Activated T-cell treated with anti-CD3 and anti-CD28 coated beads, Interleukin-2, amount 50 U/mL, for 48 hours (primary cell): ENCODE results near the gene PAPLN.
"Not testable (repeated sequence)": the region's sequence is repeated elsewhere in the genome, so short reads cannot be mapped to it uniquely, and the experiment has no call there.

Source experiments
- DNase-seq, 2 experiments: peaks; one replicate each; pipeline ENCODE4 v3.0.0-alpha.2; 2020

Gene PAPLN

GRCh38 chr14:73237219-73237785 is at the start of gene PAPLN:
TSS of gene PAPLN (plus strand) at chr14:73237506. CDS start at chr14:73239779, 2,273 bp downstream.
- peak in 1 of 2 experiments; percentile 31 for DNase-seq

- DNase-seq, result no peak
Measured at GRCh38 chr14:73188501-73188911, 48.8 kb upstream of the PAPLN start.

- DNase-seq, result no peak
Measured at GRCh38 chr14:73189651-73190050, 47.7 kb upstream of the PAPLN start.

GRCh38 chr14:73191441-73191840 is 45.9 kb upstream of the PAPLN start:
- DNase-seq, result no peak

GRCh38 chr14:73194306-73194705 is 43.0 kb upstream of the PAPLN start:
- DNase-seq, result not testable (repeated sequence)

GRCh38 chr14:73198253-73198652 is 39.1 kb upstream of the PAPLN start:
- no peak for DNase-seq

- no peak for DNase-seq
Measured at GRCh38 chr14:73203527-73203926, 33.8 kb upstream of the PAPLN start.

- no peak for DNase-seq
Measured at GRCh38 chr14:73207615-73208014, 29.7 kb upstream of the PAPLN start.

GRCh38 chr14:73208390-73208789 is 28.9 kb upstream of the PAPLN start:
- no peak for DNase-seq

- DNase-seq, result no peak
Measured at GRCh38 chr14:73208846-73209245, 28.5 kb upstream of the PAPLN start.

GRCh38 chr14:73209953-73210352 is 27.4 kb upstream of the PAPLN start:
- no peak for DNase-seq

- no peak for DNase-seq
Measured at GRCh38 chr14:73211251-73212040, 25.9 kb upstream of the PAPLN start.

- no peak for DNase-seq
Measured at GRCh38 chr14:73216030-73216429, 21.3 kb upstream of the PAPLN start.

GRCh38 chr14:73217411-73217810 is 19.9 kb upstream of the PAPLN start:
- DNase-seq, result no peak

GRCh38 chr14:73220061-73220460 is 17.2 kb upstream of the PAPLN start:
- no peak for DNase-seq

- no peak for DNase-seq
Measured at GRCh38 chr14:73220634-73221033, 16.7 kb upstream of the PAPLN start.

GRCh38 chr14:73221945-73222344 is 15.4 kb upstream of the PAPLN start:
- DNase-seq, result no peak

GRCh38 chr14:73223049-73223448 is 14.3 kb upstream of the PAPLN start:
- no peak for DNase-seq

GRCh38 chr14:73225496-73225895 is 11.8 kb upstream of the PAPLN start:
- no peak for DNase-seq

- DNase-seq, result no peak
Measured at GRCh38 chr14:73227812-73228781, 9.2 kb upstream of the PAPLN start.

GRCh38 chr14:73230051-73230450 is 7.3 kb upstream of the PAPLN start:
- no peak for DNase-seq

GRCh38 chr14:73231981-73232851 is 5.1 kb upstream of the PAPLN start:
- DNase-seq, result no peak
